PFSK-1 (cell line): Measurements from ENCODE around the gene RUNX1.

Source experiments
- REST ChIP-seq, 2 experiments: IDR thresholded peaks; 2 replicates each; pipeline versions ENCODE4 v1.6.1 to v1.8.0; 2011 to 2012; ENCODE audit warnings: low read depth in 2 of 2, low read length in 2 of 2, control low read depth in 1 of 2, inconsistent platforms in 1 of 2, mild to moderate bottlenecking in 1 of 2, moderate library complexity in 1 of 2; ENCODE audit not compliant: insufficient read depth in 1 of 2
- TAF1 ChIP-seq: IDR thresholded peaks from 2 replicates; pipeline ENCODE4 v1.6.1; 2012; ENCODE audit warnings: low read length, control low read depth, borderline replicate concordance; ENCODE audit not compliant: insufficient read depth

GRCh38 chr21:35095859-35096291 is 46.8 kb upstream of the RUNX1 start:
- TF ChIP-seq TAF1 (no peak), REST (IDR thresholded peaks at IDR 0.05; ENCODE audit: insufficient read depth in 1 of 2, low read depth in 2 of 2, low read length in 2 of 2) (no peak)
